A673 (cell line): ENCODE measurements around the gene ROR1. TPM values are rescaled to one million over a fixed set of nuclear protein-coding genes. Genes with fewer than 3 reads are reported as not detected.

Experiments used
- BruUV-seq: library from RNA; stranded (reverse); fragments of 400-500 nt; replicated peaks from 2 replicates; lab custom pipeline; 2021; lab: Mats Ljungman, UMichigan
- CTCF ChIA-PET: fragments of 300-600 bp; sonication (Branson Sonifier 250); formaldehyde crosslinking; loops from one replicate; lab custom pipeline; 2022; ENCODE audit warnings: antibody characterized with exemption; lab: Charles Lee
- POLR2A ChIA-PET: fragments of 300-600 bp; sonication (Branson Sonifier 250); formaldehyde crosslinking; loops from one replicate; lab custom pipeline; 2022; ENCODE audit warnings: antibody characterized with exemption; ENCODE audit not compliant: low non-redundant PET; lab: Charles Lee
- DNase-seq: peaks from one replicate; pipeline ENCODE4 v3.0.0-alpha.2; 2015; ENCODE audit warnings: low spot score
- H3K27ac ChIP-seq: fragments of 200-600 bp; sonication (generic); 2 replicates; pipeline ENCODE4 v1.5.1; 2016; ENCODE audit warnings: mixed run types, low read depth, mild to moderate bottlenecking, mixed read lengths, antibody characterized with exemption, low read length; ENCODE audit not compliant: poor library complexity, severe bottlenecking
- H3K27me3 ChIP-seq: fragments of 200-600 bp; sonication (generic); replicated peaks from 2 replicates; pipeline ENCODE4 v1.6.1; 2017; ENCODE audit warnings: mixed run types, low read depth, mild to moderate bottlenecking, mixed read lengths, antibody characterized with exemption, low read length; ENCODE audit not compliant: insufficient read depth, poor library complexity
- H3K36me3 ChIP-seq: fragments of 200-600 bp; sonication (generic); 2 replicates; pipeline ENCODE4 v1.6.1; 2016; ENCODE audit warnings: mixed run types, mild to moderate bottlenecking, mixed read lengths, antibody characterized with exemption, low read length; ENCODE audit not compliant: insufficient read depth, poor library complexity, severe bottlenecking
- H3K4me1 ChIP-seq: fragments of 200-600 bp; sonication (generic); 2 replicates; pipeline ENCODE4 v1.6.1; 2017; ENCODE audit warnings: mixed run types, mild to moderate bottlenecking, mixed read lengths, antibody characterized with exemption, low read length; ENCODE audit not compliant: insufficient read depth, poor library complexity, severe bottlenecking
- H3K4me3 ChIP-seq: fragments of 200-600 bp; sonication (generic); 2 replicates; pipeline ENCODE4 v1.5.1; 2016; ENCODE audit warnings: low read depth, mixed run types, mild to moderate bottlenecking, mixed read lengths, low read length; ENCODE audit not compliant: poor library complexity, severe bottlenecking
- H3K9me3 ChIP-seq: fragments of 200-600 bp; sonication (generic); 2 replicates; pipeline ENCODE4 v1.6.1; 2016; ENCODE audit warnings: mixed run types, low read depth, mild to moderate bottlenecking, mixed read lengths, antibody characterized with exemption, low read length; ENCODE audit not compliant: poor library complexity, severe bottlenecking
- EZH2 ChIP-seq: fragments of 200-600 bp; sonication (generic); IDR thresholded peaks from 2 replicates; pipeline ENCODE4 v1.6.1; 2017; ENCODE audit warnings: borderline replicate concordance, low read depth, mild to moderate bottlenecking, mixed read lengths, antibody characterized with exemption, low read length; ENCODE audit not compliant: poor library complexity, severe bottlenecking
- intact Hi-C: fragments of 100-400 bp; cut with micrococcal nuclease; formaldehyde crosslinking; loops from one replicate; pipeline ENCODE4 v1.10.0; 2022; ENCODE audit not compliant: unreplicated experiment
- total RNA-seq: library from RNA; stranded (reverse); gene quantifications from 2 replicates; pipeline ENCODE4 v1.2.3, GENCODE V29; 2021
- TF ChIP-seq, protein P1 (sequence below): fragments of 300-800, 200-600 bp; sonication (generic); conservative IDR thresholded peaks from 2 replicates; pipeline ENCODE4 v1.5.1; 2017; ENCODE audit warnings: low read depth, mild to moderate bottlenecking, antibody characterized with exemption, low read length, moderate library complexity, mixed read lengths

The ROR1 gene
- total RNA-seq, 1 experiment from 2014 or later: 7.4 TPM

- Histone ChIP-seq H3K4me3 (no peak overlapping the region), H3K27ac (no peak overlapping the region), H3K4me1 (peaks cover 14% of the 10 kb centered on the region), H3K9me3 (no peaks in the 10 kb centered on the region), H3K27me3 (no peaks in the 10 kb centered on the region), H3K36me3 (no peaks in the 10 kb centered on the region)
- intact Hi-C loops: loop anchor here (10.0 kb wide), 1 partner anchor 58 kb away; no protein-coding TSS in a partner anchor
- BruUV-seq: no TSS peak
- CTCF ChIA-PET: no interaction called here
- POLR2A ChIA-PET: no interaction called here
- DNase-seq: no peak
- TF ChIP-seq, protein P1, sequence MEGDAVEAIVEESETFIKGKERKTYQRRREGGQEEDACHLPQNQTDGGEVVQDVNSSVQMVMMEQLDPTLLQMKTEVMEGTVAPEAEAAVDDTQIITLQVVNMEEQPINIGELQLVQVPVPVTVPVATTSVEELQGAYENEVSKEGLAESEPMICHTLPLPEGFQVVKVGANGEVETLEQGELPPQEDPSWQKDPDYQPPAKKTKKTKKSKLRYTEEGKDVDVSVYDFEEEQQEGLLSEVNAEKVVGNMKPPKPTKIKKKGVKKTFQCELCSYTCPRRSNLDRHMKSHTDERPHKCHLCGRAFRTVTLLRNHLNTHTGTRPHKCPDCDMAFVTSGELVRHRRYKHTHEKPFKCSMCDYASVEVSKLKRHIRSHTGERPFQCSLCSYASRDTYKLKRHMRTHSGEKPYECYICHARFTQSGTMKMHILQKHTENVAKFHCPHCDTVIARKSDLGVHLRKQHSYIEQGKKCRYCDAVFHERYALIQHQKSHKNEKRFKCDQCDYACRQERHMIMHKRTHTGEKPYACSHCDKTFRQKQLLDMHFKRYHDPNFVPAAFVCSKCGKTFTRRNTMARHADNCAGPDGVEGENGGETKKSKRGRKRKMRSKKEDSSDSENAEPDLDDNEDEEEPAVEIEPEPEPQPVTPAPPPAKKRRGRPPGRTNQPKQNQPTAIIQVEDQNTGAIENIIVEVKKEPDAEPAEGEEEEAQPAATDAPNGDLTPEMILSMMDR: no peak
- no peak for TF ChIP-seq EZH2
These were observed 273.1 kb downstream of the ROR1 start for GRCh38 chr1:64046891-64047290.

DNA sequence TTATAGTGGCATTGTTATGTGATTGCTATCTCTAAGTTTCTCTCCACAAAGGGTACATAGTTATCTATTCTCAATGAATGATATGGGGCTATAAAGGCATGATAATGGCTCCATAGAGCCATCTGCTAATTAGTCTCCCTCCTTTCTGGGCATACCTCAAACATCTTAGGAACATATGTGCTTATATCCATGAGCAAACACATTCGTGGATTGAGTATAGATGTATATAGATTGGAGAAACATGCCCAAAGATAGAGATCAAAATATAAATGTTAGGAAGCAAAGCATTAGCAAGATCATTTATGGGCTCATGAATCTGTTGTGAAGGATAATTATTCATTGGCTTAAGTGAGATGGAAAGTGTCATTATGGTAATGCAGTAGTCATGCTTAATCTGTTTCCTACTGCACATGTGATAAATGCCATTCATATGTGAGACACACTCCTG is 273.8 kb downstream of the ROR1 start:
- CTCF ChIA-PET: no interaction called here
- intact Hi-C loops: loop anchor here (10.0 kb wide), 1 partner anchor 57 kb away; no protein-coding TSS in a partner anchor
- peak; percentile 32 for DNase-seq

GRCh38 chr1:64049900-64050540 is 276.2 kb downstream of the ROR1 start:
- intact Hi-C loops: loop anchor here (10.0 kb wide), 1 partner anchor 55 kb away; no protein-coding TSS in a partner anchor
- CTCF ChIA-PET: no interaction called here
- no peak overlapping the region for H3K4me3 ChIP-seq
- no peaks in the 10 kb centered on the region for H3K9me3 ChIP-seq
- TF ChIP-seq, protein P1: no peak
- TF ChIP-seq EZH2: no peak
- no peak overlapping the region for H3K27ac ChIP-seq
- BruUV-seq: no TSS peak
- DNase-seq: no peak
- POLR2A ChIA-PET: no interaction called here
- H3K36me3 ChIP-seq: no peaks in the 10 kb centered on the region
- peaks cover 14% of the 10 kb centered on the region for H3K4me1 ChIP-seq
- no peaks in the 10 kb centered on the region for H3K27me3 ChIP-seq

More for the DNA sequence above, 273.8 kb downstream of the ROR1 start:
- Histone ChIP-seq H3K4me1 (peaks cover 14% of the 10 kb centered on the region), H3K9me3 (no peaks in the 10 kb centered on the region), H3K4me3 (no peak overlapping the region), H3K36me3 (no peaks in the 10 kb centered on the region), H3K27me3 (no peaks in the 10 kb centered on the region), H3K27ac (no peak overlapping the region)
- POLR2A ChIA-PET: no interaction called here
- BruUV-seq: no TSS peak
- TF ChIP-seq, protein P1: no peak
- no peak for TF ChIP-seq EZH2
